Measurements from ENCODE around the gene ANKRD16.
"Not testable (repeated sequence)": the region's sequence is repeated elsewhere in the genome, so short reads cannot be mapped to it uniquely, and the experiment has no call there.

ANKRD16 gene

GRCh38 chr10:5903563-5903962, 13.9 kb upstream of the ANKRD16 start:
- DNase-seq (ENCODE audit: low read depth in 2 of 2) = no peak

DNA sequence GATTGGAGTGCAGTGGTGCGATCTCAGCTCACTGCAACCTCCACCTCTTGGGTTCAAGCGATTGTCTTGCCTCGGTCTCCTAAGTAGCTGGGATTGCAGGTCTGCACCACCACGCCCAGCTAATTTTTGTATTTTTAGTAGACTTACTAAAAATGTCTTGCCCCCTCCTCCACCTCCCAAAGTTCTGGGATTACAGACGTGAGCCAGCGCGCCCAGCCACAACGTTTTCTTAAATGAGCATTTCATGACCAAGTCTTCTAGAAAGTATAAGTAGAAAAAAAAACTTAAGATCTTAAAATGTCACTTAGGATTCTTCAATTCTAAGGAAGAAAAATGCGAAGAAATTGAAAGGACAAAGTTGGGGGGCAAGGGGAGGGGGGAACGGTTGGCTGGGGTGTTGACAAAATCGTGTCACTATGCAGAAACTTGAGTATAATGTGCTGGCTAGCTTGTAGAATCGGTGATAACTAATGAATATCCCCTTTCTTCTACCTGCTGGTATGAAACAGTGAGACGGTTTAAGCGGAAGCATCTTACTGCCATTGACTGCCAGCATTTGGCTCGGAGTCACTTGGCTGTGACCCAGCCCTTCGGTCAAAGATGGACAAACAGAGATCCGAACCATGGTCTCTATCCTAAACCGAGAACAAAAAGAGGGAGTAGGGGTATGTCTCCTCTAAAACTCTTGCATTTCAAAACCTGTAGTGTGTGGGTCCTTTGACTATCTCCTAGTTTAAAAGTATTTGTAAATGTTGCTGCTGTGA, 13.0 kb upstream of the ANKRD16 start:
- DNase-seq (ENCODE audit: low read depth in 2 of 2) = no peak

- DNase-seq (ENCODE audit: low read depth in 2 of 2) = no peak
Observed at GRCh38 chr10:5900247-5900646, 10.6 kb upstream of the ANKRD16 start.

- no peak for DNase-seq (ENCODE audit: low read depth in 2 of 2)
Observed at GRCh38 chr10:5898163-5898562, 8.5 kb upstream of the ANKRD16 start.

- no peak for DNase-seq (ENCODE audit: low read depth in 2 of 2)
Observed at GRCh38 chr10:5897504-5897903, 7.8 kb upstream of the ANKRD16 start.

- no peak for DNase-seq (ENCODE audit: low read depth in 2 of 2)
Observed at GRCh38 chr10:5897053-5897340, 7.3 kb upstream of the ANKRD16 start.

GRCh38 chr10:5896208-5897052, 6.7 kb upstream of the ANKRD16 start:
- DNase-seq (ENCODE audit: low read depth in 2 of 2) = no peak

DNA sequence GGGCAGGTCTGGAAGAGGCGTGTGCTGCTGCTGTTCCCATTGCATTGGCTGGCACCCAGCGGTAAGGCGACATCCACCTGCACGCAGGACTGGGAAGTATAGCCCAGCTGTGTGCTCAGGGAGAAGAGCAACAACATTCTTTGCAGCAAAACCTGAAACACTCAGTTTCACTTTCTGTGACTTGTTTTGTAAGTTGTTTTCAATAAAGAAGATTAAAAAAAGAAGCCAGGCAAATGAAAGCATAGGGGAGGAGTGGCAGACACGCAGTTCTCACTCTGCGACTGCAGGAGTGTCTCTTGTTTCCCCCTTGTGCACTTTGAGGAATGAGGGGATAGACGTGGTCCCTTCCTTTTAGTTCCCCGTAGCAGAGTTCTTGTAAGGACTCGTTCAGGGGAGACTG, 6.1 kb upstream of the ANKRD16 start:
- DNase-seq (ENCODE audit: low read depth in 2 of 2) = no peak

DNA sequence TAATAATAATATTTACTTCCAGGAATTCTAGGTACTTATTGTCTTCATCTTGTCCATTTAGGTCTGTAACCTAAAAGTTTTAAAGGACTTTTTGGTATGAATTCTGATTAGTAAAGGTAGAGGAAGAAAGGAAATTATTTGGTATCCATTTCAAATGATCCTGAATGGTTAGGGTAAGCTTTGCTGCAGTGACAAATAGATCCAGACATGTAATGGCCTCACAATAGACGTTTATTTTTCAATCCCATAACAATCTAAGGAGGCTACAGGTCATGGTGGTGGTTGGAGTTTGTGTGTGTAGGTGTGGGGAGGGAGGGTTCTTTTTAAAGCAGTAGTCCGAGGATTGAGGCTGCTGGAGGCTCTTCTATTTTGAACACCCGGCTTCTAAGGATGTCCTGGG, 5.7 kb upstream of the ANKRD16 start:
- no peak for DNase-seq (ENCODE audit: low read depth in 2 of 2)

GRCh38 chr10:5894873-5895272, 5.2 kb upstream of the ANKRD16 start:
- DNase-seq (ENCODE audit: low read depth in 2 of 2) = no peak

GRCh38 chr10:5894403-5894802, 4.7 kb upstream of the ANKRD16 start:
- DNase-seq (ENCODE audit: low read depth in 2 of 2) = no peak

DNA sequence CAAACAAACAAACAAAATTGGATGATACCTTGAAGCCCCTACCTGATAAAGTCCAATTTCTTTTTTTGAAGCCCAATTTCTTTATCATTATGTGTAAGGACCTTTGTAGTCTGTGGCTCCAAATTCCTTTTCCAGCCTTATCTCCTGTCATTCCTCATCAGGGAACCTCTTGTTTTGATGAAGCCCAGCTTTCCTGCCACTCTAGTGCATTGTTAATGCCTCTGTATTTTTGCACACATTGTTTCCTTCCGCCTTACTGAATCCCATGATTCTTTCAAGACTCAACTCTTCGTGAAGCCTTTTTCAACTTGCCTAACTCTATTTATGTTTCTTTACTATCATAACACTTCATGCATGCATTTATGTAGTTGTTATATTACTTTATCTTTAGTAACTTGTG, 3.6 kb upstream of the ANKRD16 start:
- DNase-seq (ENCODE audit: low read depth in 2 of 2) = no peak

DNA sequence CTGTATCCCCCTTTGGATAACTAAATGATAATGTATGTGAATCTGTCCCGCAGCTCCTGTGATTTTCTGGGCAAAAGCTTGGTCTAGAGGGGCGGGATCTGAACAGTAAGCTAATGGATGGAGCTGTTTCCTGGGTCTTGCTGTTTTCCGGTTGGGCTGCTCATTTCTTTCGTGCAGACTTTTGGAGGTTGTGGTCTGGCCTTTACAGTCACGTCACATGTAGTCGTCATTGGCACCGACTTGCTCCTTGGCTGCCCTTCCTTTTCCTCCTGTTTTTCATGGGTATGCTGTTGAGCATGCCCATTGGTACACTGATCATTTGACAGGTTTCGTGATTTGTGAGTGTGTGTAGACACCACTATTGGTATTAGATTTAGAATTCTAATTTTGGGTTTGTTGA, 2.3 kb upstream of the ANKRD16 start:
- DNase-seq (ENCODE audit: low read depth in 2 of 2) = no peak

- no peak for DNase-seq (ENCODE audit: low read depth in 2 of 2)
Observed at GRCh38 chr10:5891009-5891408, 1.3 kb upstream of the ANKRD16 start.

DNA sequence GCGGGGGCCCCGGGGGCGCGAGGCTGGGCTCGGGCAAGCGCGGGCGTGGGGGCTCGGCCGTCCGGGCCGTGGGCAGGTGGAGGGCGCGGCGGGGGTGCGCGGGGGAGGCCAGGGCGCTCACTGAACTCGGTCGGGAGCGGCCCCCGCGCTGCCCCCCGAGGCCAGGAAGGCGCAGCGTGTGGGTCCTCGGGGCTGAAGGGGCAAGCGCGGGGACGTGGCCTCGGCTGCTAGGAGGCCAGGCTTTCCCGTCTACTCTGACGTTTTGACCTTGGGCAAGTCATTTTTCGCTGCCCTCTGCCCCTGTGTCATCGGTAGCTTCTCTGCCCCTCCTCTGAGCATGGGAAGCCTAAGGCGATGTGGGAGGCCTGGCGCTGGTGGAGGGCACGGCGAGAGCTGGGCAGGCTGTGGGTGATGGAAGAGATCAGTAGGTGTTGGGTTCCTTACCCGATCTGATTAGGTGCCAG, 791 bp upstream of the ANKRD16 start:
- no peak for DNase-seq (ENCODE audit: low read depth in 2 of 2)

DNA sequence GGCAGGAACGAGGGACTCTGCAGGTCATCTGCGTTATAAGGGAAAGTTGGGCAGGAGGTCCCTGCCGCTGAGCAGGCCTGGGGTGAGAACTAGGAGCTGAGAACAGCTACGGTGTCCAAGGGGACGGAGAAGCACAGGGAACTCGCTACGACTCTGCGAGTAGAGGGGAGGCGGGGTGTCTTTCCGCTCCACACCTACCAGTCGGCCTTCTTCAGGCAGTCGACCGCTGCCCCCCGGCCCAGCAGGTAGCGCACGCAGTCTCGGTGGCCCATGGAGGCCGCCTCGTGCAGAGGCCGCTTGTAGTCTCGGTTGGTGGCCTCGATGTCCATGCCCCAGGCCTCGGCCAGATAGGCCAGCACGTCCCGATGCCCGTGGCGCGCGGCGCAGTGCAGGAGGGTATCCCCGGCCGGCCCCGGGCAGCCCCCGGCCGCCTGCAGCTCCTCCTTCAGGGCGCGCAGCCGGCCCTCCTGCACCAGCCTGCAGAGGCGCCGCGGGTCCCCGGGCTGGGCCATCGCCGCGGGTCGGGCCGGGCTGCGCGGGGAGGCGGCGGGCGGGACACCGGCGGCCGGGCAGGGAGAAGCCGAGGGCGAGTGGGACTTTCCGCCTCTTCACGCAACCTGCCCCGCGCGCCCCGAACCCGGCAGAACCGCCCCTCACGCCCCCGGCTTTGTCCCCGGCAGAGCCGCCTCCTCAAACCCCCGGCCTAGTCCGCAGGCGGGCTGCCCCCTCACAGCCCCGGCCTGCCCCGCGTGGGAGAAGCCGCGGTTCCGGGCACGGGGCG, 660 bp downstream of the ANKRD16 start:
- peak in 1 of 2 donors; percentile 12 for DNase-seq (ENCODE audit: low read depth in 2 of 2)

GRCh38 chr10:5888351-5888750, 1.3 kb downstream of the ANKRD16 start:
- DNase-seq (ENCODE audit: low read depth in 2 of 2) = no peak

DNA sequence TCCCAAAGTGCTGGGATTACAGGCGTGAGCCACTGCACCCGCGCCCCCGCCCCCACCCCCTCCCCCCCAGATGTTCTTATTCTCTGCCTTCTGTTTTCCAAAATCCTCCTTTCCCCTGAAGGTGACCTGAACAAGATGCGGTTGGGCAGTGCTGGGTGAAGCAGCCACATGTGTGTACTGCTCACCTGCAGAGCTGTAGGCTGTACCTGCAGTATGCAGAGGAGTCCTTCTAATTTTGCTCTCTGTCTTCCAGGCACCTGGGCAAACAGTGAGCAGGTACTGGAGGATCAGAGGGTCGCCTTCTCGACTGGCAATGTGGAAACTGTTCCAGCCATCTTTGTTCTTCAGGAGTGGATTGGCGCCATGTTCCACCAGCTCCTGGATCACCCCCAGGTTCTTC, 2.1 kb downstream of the ANKRD16 start:
- no peak for DNase-seq (ENCODE audit: low read depth in 2 of 2)

- DNase-seq (ENCODE audit: low read depth in 2 of 2) = no peak
Observed at GRCh38 chr10:5887029-5887428, 2.7 kb downstream of the ANKRD16 start.

GRCh38 chr10:5885619-5886018, 4.1 kb downstream of the ANKRD16 start:
- no peak for DNase-seq (ENCODE audit: low read depth in 2 of 2)

GRCh38 chr10:5882961-5883360, 6.7 kb downstream of the ANKRD16 start:
- DNase-seq (ENCODE audit: low read depth in 2 of 2) = no peak

GRCh38 chr10:5877041-5877440, 12.7 kb downstream of the ANKRD16 start:
- not testable (repeated sequence) for DNase-seq (ENCODE audit: low read depth in 2 of 2)
